Upper lobe of left lung (tissue), 6 donors: ENCODE measurements around the gene CUBN. TPM values are rescaled to one million over a fixed set of nuclear protein-coding genes. Genes with fewer than 3 reads are reported as not detected.

ENCODE experiments used
- ATAC-seq, 2 donors: fragments of 200-7000 bp; cut with Tn5 transposase; one replicate each; pipeline ENCODE4 v1.9.1; 2022; ENCODE audit warnings: mild to moderate bottlenecking in 2 of 2, moderate library complexity in 2 of 2; ENCODE audit not compliant: low FRiP score in 2 of 2
- DNase-seq, 2 donors: peaks; one replicate each; pipeline ENCODE4 v3.0.0-alpha.2; 2019 to 2020
- H3K27ac ChIP-seq, 4 donors: fragments of 200-600 bp; sonication (generic); one replicate each; pipeline ENCODE4 v1.5.1; 2016 to 2019
- H3K27me3 ChIP-seq, 4 donors: fragments of 200-600 bp; sonication (generic); one replicate each; pipeline ENCODE4 v1.5.1; 2017 to 2019
- H3K36me3 ChIP-seq, 4 donors: fragments of 200-600 bp; sonication (generic); one replicate each; pipeline ENCODE4 v1.5.1; 2016 to 2019
- H3K4me1 ChIP-seq, 4 donors: fragments of 200-600 bp; sonication (generic); one replicate each; pipeline ENCODE4 v1.5.1; 2018 to 2019
- H3K4me3 ChIP-seq, 4 donors: fragments of 200-600 bp; sonication (generic); one replicate each; pipeline ENCODE4 v1.5.1; 2017 to 2019; ENCODE audit warnings: mild to moderate bottlenecking in 2 of 4, moderate library complexity in 1 of 4
- H3K9me3 ChIP-seq, 4 donors: fragments of 200-600 bp; sonication (generic); one replicate each; pipeline ENCODE4 v1.5.1; 2018 to 2019
- EP300 ChIP-seq, 4 donors: sonication (generic); formaldehyde crosslinking; IDR thresholded peaks; one replicate each; pipeline ENCODE4 v1.5.1; 2017; ENCODE audit warnings: antibody characterized with exemption in 4 of 4, control low read depth in 2 of 4
- POLR2A ChIP-seq, 4 donors: fragments of 450-650 bp; IDR thresholded peaks; one replicate each; pipeline ENCODE4 v1.5.1; 2016 to 2017; ENCODE audit warnings: antibody characterized with exemption in 4 of 4, mild to moderate bottlenecking in 2 of 4
- POLR2AphosphoS5 ChIP-seq, 2 donors: sonication (generic); formaldehyde crosslinking; IDR thresholded peaks; one replicate each; pipeline ENCODE4 v1.5.1; 2017; ENCODE audit warnings: antibody characterized with exemption in 2 of 2
- WGBS, 2 donors: methylation state at CpG; one replicate each; pipeline ENCODE4 v1.1.5; 2017 to 2018; 5-methylcytosine and 5-hydroxymethylcytosine counted together
- total RNA-seq, 6 donors: library from RNA; depleted of rRNA in 4 of 6; stranded (reverse); fragments of >200 nt in 4 of 6; gene quantifications; one replicate each; pipeline versions ENCODE4 v1.1.0 to v1.2.1, GENCODE V29; 2016 to 2021
- TF ChIP-seq, protein P1 (sequence below), 6 experiments: fragments of 450-650 bp in 4 of 6; fragments of 200-600 bp in 2 of 6; sonication (generic) in 2 of 6; IDR thresholded peaks; one replicate each; pipeline ENCODE4 v1.5.1; 2016 to 2019; ENCODE audit warnings: antibody characterized with exemption in 6 of 6
- donor health status: DM: no; HTN: no; CAD: no; lungs with moderate emphysema.
- donor health status: DM: no; HTN: yes; CAD: no; lungs with severe emphysema.

CUBN gene
- total RNA-seq, 6 donors from 2014 or later, result 1.0 to 9.4 (median 5.3) TPM

DNA sequence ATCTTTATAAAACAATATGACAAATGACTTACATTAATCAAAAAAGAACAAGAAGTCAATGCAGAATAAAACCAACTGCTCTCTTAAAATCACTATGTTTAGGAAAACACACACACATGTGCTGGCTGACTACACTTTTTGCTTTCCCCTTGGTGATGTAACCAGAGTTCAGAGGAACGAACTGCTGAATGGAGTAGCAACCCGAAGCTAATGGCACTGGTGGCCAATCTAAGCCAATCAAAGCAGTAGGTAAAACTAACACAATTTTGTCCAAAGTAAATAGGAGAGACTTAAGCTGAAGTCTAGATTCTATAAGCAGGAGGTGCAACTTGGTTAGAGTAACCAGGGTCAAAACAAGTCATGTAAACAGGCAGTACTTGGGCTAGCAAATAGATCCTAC is 33.2 kb upstream of the CUBN start:
- no peaks in the 10 kb centered on the region for H3K4me1 ChIP-seq
- no peak for DNase-seq
- no peaks in the 10 kb centered on the region for H3K27me3 ChIP-seq
- no peak overlapping the region for H3K4me3 ChIP-seq
- H3K27ac ChIP-seq, result no peak overlapping the region
- TF ChIP-seq, protein P1, sequence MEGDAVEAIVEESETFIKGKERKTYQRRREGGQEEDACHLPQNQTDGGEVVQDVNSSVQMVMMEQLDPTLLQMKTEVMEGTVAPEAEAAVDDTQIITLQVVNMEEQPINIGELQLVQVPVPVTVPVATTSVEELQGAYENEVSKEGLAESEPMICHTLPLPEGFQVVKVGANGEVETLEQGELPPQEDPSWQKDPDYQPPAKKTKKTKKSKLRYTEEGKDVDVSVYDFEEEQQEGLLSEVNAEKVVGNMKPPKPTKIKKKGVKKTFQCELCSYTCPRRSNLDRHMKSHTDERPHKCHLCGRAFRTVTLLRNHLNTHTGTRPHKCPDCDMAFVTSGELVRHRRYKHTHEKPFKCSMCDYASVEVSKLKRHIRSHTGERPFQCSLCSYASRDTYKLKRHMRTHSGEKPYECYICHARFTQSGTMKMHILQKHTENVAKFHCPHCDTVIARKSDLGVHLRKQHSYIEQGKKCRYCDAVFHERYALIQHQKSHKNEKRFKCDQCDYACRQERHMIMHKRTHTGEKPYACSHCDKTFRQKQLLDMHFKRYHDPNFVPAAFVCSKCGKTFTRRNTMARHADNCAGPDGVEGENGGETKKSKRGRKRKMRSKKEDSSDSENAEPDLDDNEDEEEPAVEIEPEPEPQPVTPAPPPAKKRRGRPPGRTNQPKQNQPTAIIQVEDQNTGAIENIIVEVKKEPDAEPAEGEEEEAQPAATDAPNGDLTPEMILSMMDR (IDR thresholded peaks at IDR 0.05), result no peak
- TF ChIP-seq POLR2A (IDR thresholded peaks at IDR 0.05), result no peak
- WGBS, 2 donors, result 55 to 67% methylated on average over 2 of the region's 2 CpGs
- ATAC-seq, result no peak
- no peaks in the 10 kb centered on the region for H3K9me3 ChIP-seq
- no peaks in the 10 kb centered on the region for H3K36me3 ChIP-seq

DNA sequence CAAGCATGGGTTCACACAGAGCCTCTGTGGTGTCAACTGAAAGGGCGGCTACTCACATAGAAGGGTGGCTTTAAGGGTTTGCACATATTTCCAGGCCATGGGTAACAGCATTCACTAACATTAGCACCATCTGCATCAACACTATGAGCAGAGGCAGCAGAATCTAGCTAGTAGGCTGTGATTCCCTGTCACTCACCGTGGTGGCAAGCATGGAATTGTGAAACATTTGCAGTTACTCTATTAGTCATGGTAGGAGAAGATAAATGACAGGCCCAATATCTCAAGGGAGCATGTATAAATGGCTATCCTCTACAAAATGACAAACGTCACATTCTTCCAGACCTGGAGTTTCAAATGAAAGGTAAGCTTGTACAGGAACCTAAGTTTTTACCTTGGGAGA is 32.2 kb upstream of the CUBN start:
- Histone ChIP-seq H3K4me1 (no peaks in the 10 kb centered on the region), H3K27ac (no peak overlapping the region), H3K4me3 (no peak overlapping the region), H3K9me3 (no peaks in the 10 kb centered on the region), H3K36me3 (no peaks in the 10 kb centered on the region), H3K27me3 (no peaks in the 10 kb centered on the region)
- TF ChIP-seq, protein P1 (IDR thresholded peaks at IDR 0.05), result no peak
- TF ChIP-seq EP300 (IDR thresholded peaks at IDR 0.05) (no peak), POLR2A (IDR thresholded peaks at IDR 0.05) (no peak), POLR2AphosphoS5 (IDR thresholded peaks at IDR 0.05) (no peak)
- 60 to 64% methylated on average over 3 of the region's 3 CpGs for WGBS, 2 donors
- ATAC-seq (no peak), DNase-seq (no peak)

DNA sequence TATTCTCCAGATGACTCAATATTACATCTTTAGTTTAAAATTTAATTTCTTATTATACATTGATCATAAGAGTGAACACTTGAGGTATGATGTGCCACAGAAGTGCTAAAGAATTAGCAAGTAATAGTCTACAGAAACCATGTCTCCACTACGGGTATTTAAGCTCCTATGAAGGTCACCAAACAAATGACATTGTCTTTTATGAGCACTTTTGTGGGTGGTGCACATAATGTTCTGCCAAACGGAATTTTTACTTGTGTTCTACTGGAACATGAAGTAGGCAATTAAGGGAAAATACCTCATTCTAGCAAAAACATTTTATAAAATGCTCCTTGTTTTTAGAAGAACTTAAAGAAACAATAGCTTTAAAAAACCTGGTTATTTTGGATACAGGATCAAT is 27.4 kb upstream of the CUBN start:
- H3K4me3 ChIP-seq, result no peak overlapping the region
- H3K27me3 ChIP-seq, result no peaks in the 10 kb centered on the region
- 93% methylated on average over 2 of the region's 2 CpGs for WGBS, 2 donors
- TF ChIP-seq POLR2AphosphoS5 (IDR thresholded peaks at IDR 0.05), result no peak
- TF ChIP-seq, protein P1 (IDR thresholded peaks at IDR 0.05), result no peak
- TF ChIP-seq POLR2A (IDR thresholded peaks at IDR 0.05), result no peak
- no peak for TF ChIP-seq EP300 (IDR thresholded peaks at IDR 0.05)
- no peaks in the 10 kb centered on the region for H3K4me1 ChIP-seq
- H3K36me3 ChIP-seq, result no peaks in the 10 kb centered on the region
- H3K9me3 ChIP-seq, result no peaks in the 10 kb centered on the region
- ATAC-seq (no peak), DNase-seq (no peak)
- no peak overlapping the region for H3K27ac ChIP-seq

DNA sequence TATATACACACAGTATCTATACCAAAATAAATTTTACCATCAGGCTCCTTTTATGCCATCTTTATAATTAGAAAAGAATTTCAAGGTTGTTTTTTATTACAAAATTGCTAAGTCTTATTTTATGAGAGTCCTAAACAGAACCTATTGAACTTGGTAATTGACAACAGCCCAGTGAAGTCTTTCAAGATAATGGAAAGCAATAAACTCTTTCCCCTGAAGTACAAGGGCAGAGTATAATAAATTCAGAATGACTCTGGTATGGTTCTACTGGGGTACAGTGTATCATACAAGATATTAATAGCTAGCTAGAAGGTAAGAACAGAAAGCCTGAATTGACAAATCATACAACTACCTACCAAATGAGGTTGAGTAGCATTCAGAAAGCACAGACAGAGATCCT is 26.2 kb upstream of the CUBN start:
- Histone ChIP-seq H3K36me3 (no peaks in the 10 kb centered on the region), H3K9me3 (no peaks in the 10 kb centered on the region), H3K27me3 (no peaks in the 10 kb centered on the region), H3K4me1 (no peaks in the 10 kb centered on the region), H3K4me3 (no peak overlapping the region), H3K27ac (no peak overlapping the region)
- no peak for TF ChIP-seq EP300 (IDR thresholded peaks at IDR 0.05)
- no peak for TF ChIP-seq POLR2AphosphoS5 (IDR thresholded peaks at IDR 0.05)
- TF ChIP-seq POLR2A (IDR thresholded peaks at IDR 0.05), result no peak
- TF ChIP-seq, protein P1 (IDR thresholded peaks at IDR 0.05), result no peak
- no peak for DNase-seq
- ATAC-seq, result no peak

DNA sequence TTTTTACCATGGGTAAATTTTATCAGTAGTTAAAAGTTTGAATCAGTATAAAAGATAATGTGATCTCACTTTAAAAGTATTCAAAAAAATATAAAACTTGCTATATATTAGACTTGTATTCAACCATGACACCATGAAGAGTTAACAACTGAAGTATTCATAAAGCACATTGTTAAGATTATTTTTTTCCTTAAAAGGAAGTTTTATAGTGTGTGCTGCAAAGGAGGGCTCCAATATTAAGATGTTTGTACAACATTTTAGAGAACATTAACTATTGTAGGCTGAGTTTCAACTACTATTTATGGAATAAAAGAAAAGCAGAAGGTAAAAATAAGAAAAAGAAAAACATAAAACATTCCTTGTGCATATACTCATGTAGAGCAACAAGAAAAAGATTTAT is 24.5 kb upstream of the CUBN start:
- ATAC-seq (no peak), DNase-seq (no peak)
- Histone ChIP-seq H3K9me3 (no peaks in the 10 kb centered on the region), H3K4me1 (no peaks in the 10 kb centered on the region), H3K36me3 (no peaks in the 10 kb centered on the region), H3K27me3 (no peaks in the 10 kb centered on the region), H3K27ac (no peak overlapping the region), H3K4me3 (no peak overlapping the region)
- TF ChIP-seq, protein P1 (IDR thresholded peaks at IDR 0.05), result no peak
- TF ChIP-seq POLR2A (IDR thresholded peaks at IDR 0.05) (no peak), EP300 (IDR thresholded peaks at IDR 0.05) (no peak), POLR2AphosphoS5 (IDR thresholded peaks at IDR 0.05) (no peak)
